ENCODE results near the gene AQR.
"Not testable (repeated sequence)": the region's sequence is repeated elsewhere in the genome, so short reads cannot be mapped to it uniquely, and the experiment has no call there.

Gene AQR

GRCh38 chr15:34969340-34970097, at the start of gene AQR:
AQR (minus strand) TSS chr15:34969742; CDS start chr15:34969613, 129 bp downstream.
- peak; percentile 95 for DNase-seq

GRCh38 chr15:35014241-35014640, 44.7 kb upstream of the AQR start:
- DNase-seq = no peak

GRCh38 chr15:35013370-35013769, 43.8 kb upstream of the AQR start:
- DNase-seq = no peak

GRCh38 chr15:35007397-35007796, 37.9 kb upstream of the AQR start:
- DNase-seq = no peak

- no peak for DNase-seq
Measured at GRCh38 chr15:35005933-35006332, 36.4 kb upstream of the AQR start.

- no peak for DNase-seq
Measured at GRCh38 chr15:35003928-35004327, 34.4 kb upstream of the AQR start.

- no peak for DNase-seq
Measured at GRCh38 chr15:35000511-35000910, 31.0 kb upstream of the AQR start.

GRCh38 chr15:34999906-35000305, 30.4 kb upstream of the AQR start:
- no peak for DNase-seq

- DNase-seq = no peak
Measured at GRCh38 chr15:34994925-34995324, 25.4 kb upstream of the AQR start.

GRCh38 chr15:34993877-34994276, 24.3 kb upstream of the AQR start:
- peak; percentile 32 for DNase-seq

- no peak for DNase-seq
Measured at GRCh38 chr15:34993412-34993811, 23.9 kb upstream of the AQR start.

- peak; percentile 81 for DNase-seq
Measured at GRCh38 chr15:34988027-34988902, 18.7 kb upstream of the AQR start, which contains the start of gene ZNF770. ZNF770 (minus strand) TSS chr15:34988287; CDS start chr15:34983434, 4,853 bp downstream.

GRCh38 chr15:34987609-34988026, 18.1 kb upstream of the AQR start:
- no peak for DNase-seq

GRCh38 chr15:34986771-34987480, 17.4 kb upstream of the AQR start:
- no peak for DNase-seq

GRCh38 chr15:34986326-34986725, 16.8 kb upstream of the AQR start:
- no peak for DNase-seq

GRCh38 chr15:34984889-34985630, 15.5 kb upstream of the AQR start:
- DNase-seq = no peak

- DNase-seq = no peak
Measured at GRCh38 chr15:34976743-34977142, 7.2 kb upstream of the AQR start.

- no peak for DNase-seq
Measured at GRCh38 chr15:34976073-34976472, 6.5 kb upstream of the AQR start.

- DNase-seq = no peak
Measured at GRCh38 chr15:34973512-34973911, 4.0 kb upstream of the AQR start.

- DNase-seq = not testable (repeated sequence)
Measured at GRCh38 chr15:34970098-34970643, 629 bp upstream of the AQR start.

GRCh38 chr15:34964277-34964676, 5.3 kb downstream of the AQR start:
- DNase-seq = no peak

- DNase-seq = no peak
Measured at GRCh38 chr15:34953851-34954250, 15.7 kb downstream of the AQR start.

Data from stimulated activated CD4-positive, alpha-beta T cell treated with anti-CD3 and anti-CD28 coated beads, Interleukin-1b, Interleukin-23, amount 100 ng/mL, for 48 hours (primary cell).